Amygdala (tissue), 56 donors: ENCODE measurements around the gene PTPN1.
"Not testable (repeated sequence)": the region's sequence is repeated elsewhere in the genome, so short reads cannot be mapped to it uniquely, and the experiment has no call there.

Source experiments
- DNase-seq, 56 donors: peaks; one replicate each; lab custom pipeline; 2025; lab: John Stamatoyannopoulos, UW

PTPN1 gene

GRCh38 chr20:50509923-50510705, at the start of gene PTPN1:
Gene PTPN1 (plus strand): TSS chr20:50510383. CDS start chr20:50510528, 145 bp downstream.
- peak; percentile 77 to 99 (median 96) for DNase-seq

GRCh38 chr20:50460608-50461267, 49.4 kb upstream of the PTPN1 start:
- DNase-seq = peak in 48 of 56 donors; percentile 6 to 79 (median 45)

GRCh38 chr20:50462093-50462690, 48.0 kb upstream of the PTPN1 start:
- no peak for DNase-seq

- peak in 42 of 56 donors; percentile 10 to 64 (median 27) for DNase-seq
Measured at GRCh38 chr20:50464026-50464724, 46.0 kb upstream of the PTPN1 start.

GRCh38 chr20:50464725-50465650, 45.2 kb upstream of the PTPN1 start:
- DNase-seq = no peak

- DNase-seq = no peak
Measured at GRCh38 chr20:50467174-50467573, 43.0 kb upstream of the PTPN1 start.

GRCh38 chr20:50467718-50468356, 42.3 kb upstream of the PTPN1 start:
- peak in 16 of 56 donors; percentile 2 to 39 (median 8) for DNase-seq

- DNase-seq = no peak
Measured at GRCh38 chr20:50468378-50468798, 41.8 kb upstream of the PTPN1 start.

GRCh38 chr20:50469176-50469723, 40.9 kb upstream of the PTPN1 start:
- DNase-seq = no peak

GRCh38 chr20:50469796-50470195, 40.4 kb upstream of the PTPN1 start:
- DNase-seq = no peak

- DNase-seq = no peak
Measured at GRCh38 chr20:50470264-50470858, 39.8 kb upstream of the PTPN1 start.

GRCh38 chr20:50471231-50471630, 39.0 kb upstream of the PTPN1 start:
- no peak for DNase-seq

GRCh38 chr20:50472693-50473664, 37.2 kb upstream of the PTPN1 start:
- peak in 1 of 56 donors; percentile 9 for DNase-seq

- not testable (repeated sequence) for DNase-seq
Measured at GRCh38 chr20:50474356-50474755, 35.8 kb upstream of the PTPN1 start.

GRCh38 chr20:50475681-50476292, 34.4 kb upstream of the PTPN1 start:
- no peak for DNase-seq

- DNase-seq = no peak
Measured at GRCh38 chr20:50477239-50477872, 32.8 kb upstream of the PTPN1 start.
